C4-2B (cell line): ENCODE measurements around the gene TRIM72.
"Not testable (repeated sequence)": the region's sequence is repeated elsewhere in the genome, so short reads cannot be mapped to it uniquely, and the experiment has no call there.

ENCODE experiments used
- H3K27ac ChIP-seq: fragments of 450-650 bp; 2 replicates; pipeline ENCODE4 v1.5.1; 2017
- ZFX ChIP-seq: fragments of 450-650 bp; IDR thresholded peaks from 2 replicates; pipeline ENCODE4 v1.6.1; 2017
- TF ChIP-seq, protein P1 (sequence below): fragments of 450-650 bp; conservative IDR thresholded peaks from 2 replicates; pipeline ENCODE4 v1.5.1; 2017; ENCODE audit warnings: mild to moderate bottlenecking

The TRIM72 gene

DNA sequence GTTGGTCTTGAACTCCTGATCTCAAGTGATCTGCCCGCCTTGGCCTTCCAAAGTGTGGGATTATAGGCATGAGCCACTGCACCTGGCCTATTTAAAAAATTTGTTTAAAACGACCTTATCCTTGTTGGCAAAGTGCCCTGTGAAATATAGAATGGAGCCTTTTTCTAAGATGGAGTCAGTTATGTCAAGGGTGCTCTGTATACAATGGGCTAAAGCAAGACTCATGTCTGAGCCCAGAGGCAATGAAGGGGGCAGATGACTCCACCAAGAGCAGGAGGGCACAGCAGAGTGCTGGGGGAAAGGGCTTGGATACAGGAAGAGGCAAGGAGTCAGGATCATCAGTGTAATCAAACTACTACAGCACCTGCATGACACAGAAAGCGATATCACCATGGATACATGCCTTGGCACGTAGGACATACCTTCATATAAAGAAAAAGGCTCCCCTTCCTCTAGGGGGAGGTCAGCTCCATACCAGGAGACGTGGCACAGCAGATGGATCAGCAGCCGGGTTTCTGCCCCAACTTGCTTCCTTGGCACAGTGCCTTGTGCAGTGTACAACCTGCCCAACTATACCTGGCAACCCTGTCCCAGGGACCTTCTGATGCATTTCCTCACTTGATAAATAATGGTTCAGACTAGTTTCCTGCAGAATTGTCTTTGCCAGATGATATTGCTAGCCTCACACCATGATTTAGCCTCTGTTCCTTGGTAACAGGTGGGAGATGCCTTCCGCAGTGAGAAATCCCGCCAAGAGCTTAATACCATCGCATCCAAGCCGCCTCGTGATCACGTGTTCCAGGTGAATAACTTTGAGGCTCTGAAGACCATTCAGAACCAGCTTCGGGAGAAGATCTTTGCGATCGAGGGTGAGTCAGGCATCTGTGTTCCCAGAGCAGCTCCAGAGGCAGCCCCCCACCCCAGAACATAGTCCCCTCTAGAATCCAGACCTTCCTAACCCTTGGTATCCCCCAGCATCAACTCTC is 61.2 kb downstream of the TRIM72 start:
- no peak overlapping the region for H3K27ac ChIP-seq
- TF ChIP-seq ZFX, result no peak
- TF ChIP-seq, protein P1, sequence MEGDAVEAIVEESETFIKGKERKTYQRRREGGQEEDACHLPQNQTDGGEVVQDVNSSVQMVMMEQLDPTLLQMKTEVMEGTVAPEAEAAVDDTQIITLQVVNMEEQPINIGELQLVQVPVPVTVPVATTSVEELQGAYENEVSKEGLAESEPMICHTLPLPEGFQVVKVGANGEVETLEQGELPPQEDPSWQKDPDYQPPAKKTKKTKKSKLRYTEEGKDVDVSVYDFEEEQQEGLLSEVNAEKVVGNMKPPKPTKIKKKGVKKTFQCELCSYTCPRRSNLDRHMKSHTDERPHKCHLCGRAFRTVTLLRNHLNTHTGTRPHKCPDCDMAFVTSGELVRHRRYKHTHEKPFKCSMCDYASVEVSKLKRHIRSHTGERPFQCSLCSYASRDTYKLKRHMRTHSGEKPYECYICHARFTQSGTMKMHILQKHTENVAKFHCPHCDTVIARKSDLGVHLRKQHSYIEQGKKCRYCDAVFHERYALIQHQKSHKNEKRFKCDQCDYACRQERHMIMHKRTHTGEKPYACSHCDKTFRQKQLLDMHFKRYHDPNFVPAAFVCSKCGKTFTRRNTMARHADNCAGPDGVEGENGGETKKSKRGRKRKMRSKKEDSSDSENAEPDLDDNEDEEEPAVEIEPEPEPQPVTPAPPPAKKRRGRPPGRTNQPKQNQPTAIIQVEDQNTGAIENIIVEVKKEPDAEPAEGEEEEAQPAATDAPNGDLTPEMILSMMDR, result no peak

DNA sequence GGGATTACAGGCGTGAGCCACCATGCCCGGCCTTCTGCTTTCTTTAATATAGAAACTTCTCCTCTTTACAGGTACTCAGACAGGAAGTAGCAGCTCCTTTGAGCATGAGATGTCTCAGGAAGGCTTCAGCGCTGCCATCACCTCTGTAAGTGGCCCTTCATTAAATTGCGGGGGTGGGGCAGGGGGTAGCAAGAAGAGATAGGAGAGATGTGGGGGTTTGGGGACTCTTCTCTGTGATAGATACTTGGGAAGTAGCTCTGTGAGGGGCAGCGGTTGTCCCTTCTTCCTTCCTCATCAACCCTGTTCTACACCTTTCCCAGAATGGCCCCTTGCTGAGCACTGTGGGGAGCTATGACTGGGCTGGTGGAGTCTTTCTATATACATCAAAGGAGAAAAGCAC is 62.7 kb downstream of the TRIM72 start:
- H3K27ac ChIP-seq, result no peak overlapping the region
- TF ChIP-seq, protein P1, result no peak
- no peak for TF ChIP-seq ZFX

DNA sequence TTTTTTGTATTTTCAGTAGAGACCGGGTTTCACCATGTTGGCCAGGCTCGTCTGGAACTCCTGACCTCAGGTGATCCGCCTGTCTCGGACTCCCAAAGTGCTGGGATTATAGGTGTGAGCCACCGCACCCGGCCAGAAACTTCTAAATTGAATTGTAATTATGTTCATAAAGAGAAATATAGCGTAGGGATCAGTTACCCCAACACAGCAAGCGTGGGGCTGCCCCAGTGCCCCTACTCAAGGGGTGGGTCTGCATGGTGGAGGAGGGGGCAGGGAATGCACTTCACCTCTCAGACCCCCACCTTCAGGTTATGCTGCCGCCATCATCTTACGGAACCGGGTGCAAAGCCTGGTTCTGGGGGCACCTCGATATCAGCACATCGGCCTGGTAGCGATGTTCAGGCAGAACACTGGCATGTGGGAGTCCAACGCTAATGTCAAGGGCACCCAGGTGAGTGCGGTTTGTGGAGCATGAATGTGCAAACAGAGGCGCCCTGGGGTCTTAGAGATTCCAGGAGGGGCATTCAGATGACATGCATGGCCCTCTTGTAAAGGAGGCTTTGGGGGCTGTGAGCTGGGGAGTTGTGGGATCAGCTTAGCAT is 63.8 kb downstream of the TRIM72 start:
- H3K27ac ChIP-seq, result no peak overlapping the region
- TF ChIP-seq, protein P1, result no peak
- TF ChIP-seq ZFX, result no peak

DNA sequence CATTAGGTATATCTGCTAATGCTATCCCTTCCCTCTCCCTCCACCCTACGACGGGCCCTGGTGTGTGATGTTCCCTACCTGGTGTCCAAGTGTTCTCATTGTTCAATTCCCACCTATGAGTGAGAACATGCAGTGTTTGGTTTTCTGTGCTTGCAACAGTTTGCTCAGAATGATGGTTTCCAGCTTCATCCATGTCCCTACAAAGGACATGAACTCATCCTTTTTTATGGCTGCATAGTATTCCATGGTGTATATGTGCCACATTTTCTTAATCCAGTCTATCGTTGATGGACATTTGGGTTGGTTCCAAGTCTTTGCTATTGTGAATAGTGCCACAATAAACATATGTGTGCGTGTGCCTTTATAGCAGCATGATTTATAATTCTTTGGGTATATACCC is 64.9 kb downstream of the TRIM72 start:
- H3K27ac ChIP-seq, result not testable (repeated sequence)
